Measurements from ENCODE around the gene SERGEF. TPM values are rescaled to one million over a fixed set of nuclear protein-coding genes. Genes with fewer than 3 reads are reported as not detected.

The SERGEF gene
- total RNA-seq, 2 donors from 2014 or later: 26.7 to 42.1 TPM

DNA sequence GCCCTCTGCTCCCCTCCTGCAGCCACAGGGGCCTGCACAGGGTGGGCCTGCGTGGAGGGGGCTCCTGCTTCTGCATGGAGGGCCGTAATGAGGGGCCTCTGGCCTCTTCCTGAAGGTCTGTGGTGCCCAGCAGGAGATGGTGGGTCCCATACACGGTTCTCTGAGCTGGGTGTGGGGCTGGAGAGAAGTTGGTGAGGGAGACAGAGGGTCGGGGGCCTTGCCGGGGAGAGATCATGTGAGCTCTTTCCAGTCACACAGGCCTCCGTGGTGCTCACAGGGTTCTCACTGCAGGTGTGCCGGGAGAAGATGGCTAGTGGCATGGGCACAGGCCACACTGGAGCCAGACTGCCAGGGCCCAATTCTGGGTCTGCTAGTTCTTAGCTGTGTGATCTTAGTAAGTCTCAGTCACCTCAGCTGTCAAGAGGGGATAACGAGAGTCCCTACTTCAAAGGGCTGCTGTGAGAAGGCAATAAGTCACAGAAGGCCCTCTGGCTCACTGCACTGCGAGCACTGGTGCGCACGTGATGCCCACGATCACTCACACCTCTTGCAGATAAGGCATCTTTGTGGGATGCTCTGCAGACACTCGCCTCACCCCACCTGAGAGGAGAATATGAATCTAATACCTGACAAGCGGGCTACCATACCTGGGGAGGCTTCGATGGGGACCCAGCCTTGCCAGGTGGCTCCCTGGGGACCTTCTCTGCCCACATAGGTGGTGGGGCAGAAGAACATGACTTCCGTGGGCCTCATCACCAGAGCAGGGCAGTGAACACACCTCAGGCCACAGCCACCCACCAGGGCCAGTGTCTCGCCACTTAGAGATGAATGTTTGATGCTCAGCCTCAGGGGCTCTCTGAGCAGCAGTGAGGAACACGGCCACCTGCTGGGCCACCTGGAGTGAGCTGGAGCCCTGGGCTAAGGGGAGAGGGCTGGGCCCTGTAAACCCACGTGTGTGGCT, 263.8 kb downstream of the SERGEF start:
- Histone ChIP-seq H3K36me3 (ENCODE audit: control insufficient read depth, insufficient read depth, low read length) (no peaks in the 10 kb centered on the region), H3K27me3 (ENCODE audit: control insufficient read depth, insufficient read depth, low read length, poor library complexity, severe bottlenecking) (peaks cover 3% of the 10 kb centered on the region), H3K4me3 (ENCODE audit: low read length) (no peak overlapping the region), H3K9me3 (ENCODE audit: control insufficient read depth, low read length) (no peaks in the 10 kb centered on the region), H3K9ac (ENCODE audit: extremely low read depth, low read length, poor library complexity, severe bottlenecking) (no peak overlapping the region), H3K4me1 (ENCODE audit: control insufficient read depth, insufficient read depth, low read length) (no peaks in the 10 kb centered on the region), H3K27ac (ENCODE audit: low read depth, low read length) (no peak overlapping the region)
- H3K27ac Mint-ChIP-seq: no peak overlapping the region
- H3K4me3 Mint-ChIP-seq: no peak overlapping the region
- H3K4me1 Mint-ChIP-seq: no peaks in the 10 kb centered on the region
- DNase-seq: no peak
- WGBS, 2 experiments (ENCODE audit: insufficient coverage in 1 of 2, insufficient read length in 1 of 2): 88 to 94% methylated on average over 13 to 19 of the region's 19 CpGs
- H3K36me3 Mint-ChIP-seq (ENCODE audit: low read depth): no peaks in the 10 kb centered on the region
- TF ChIP-seq, protein P1, sequence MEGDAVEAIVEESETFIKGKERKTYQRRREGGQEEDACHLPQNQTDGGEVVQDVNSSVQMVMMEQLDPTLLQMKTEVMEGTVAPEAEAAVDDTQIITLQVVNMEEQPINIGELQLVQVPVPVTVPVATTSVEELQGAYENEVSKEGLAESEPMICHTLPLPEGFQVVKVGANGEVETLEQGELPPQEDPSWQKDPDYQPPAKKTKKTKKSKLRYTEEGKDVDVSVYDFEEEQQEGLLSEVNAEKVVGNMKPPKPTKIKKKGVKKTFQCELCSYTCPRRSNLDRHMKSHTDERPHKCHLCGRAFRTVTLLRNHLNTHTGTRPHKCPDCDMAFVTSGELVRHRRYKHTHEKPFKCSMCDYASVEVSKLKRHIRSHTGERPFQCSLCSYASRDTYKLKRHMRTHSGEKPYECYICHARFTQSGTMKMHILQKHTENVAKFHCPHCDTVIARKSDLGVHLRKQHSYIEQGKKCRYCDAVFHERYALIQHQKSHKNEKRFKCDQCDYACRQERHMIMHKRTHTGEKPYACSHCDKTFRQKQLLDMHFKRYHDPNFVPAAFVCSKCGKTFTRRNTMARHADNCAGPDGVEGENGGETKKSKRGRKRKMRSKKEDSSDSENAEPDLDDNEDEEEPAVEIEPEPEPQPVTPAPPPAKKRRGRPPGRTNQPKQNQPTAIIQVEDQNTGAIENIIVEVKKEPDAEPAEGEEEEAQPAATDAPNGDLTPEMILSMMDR (conservative IDR thresholded peaks at IDR 0.05): no peak
- H3K9me3 Mint-ChIP-seq: no peaks in the 10 kb centered on the region
- H3K27me3 Mint-ChIP-seq (ENCODE audit: insufficient read depth): peaks cover 17% of the 10 kb centered on the region

DNA sequence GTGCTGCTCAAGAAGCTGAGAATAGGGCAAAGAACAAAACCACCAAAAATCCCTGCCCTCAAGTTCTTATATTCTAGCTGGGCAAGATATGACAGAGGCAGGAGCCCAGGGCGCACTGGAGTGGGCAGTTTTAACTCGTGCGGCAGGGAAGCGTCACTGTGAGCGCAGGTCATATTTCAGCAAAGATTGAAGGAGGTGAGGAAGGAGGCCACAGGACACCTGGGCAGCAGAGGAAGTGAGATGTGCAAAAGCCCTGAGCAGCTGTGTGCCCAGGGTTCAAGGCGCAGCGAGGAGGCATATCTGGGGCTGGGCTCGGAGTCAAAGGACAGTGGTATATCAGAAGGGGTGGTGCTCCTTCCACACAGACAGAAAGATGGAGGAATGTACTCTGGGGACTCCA, 264.8 kb downstream of the SERGEF start:
- Mint-ChIP-seq H3K4me1 (no peaks in the 10 kb centered on the region), H3K27me3 (ENCODE audit: insufficient read depth) (peaks cover 17% of the 10 kb centered on the region), H3K36me3 (ENCODE audit: low read depth) (no peaks in the 10 kb centered on the region), H3K4me3 (no peak overlapping the region), H3K9me3 (no peaks in the 10 kb centered on the region), H3K27ac (no peak overlapping the region)
- H3K4me1 ChIP-seq (ENCODE audit: control insufficient read depth, insufficient read depth, low read length): no peaks in the 10 kb centered on the region
- no peak overlapping the region for H3K27ac ChIP-seq (ENCODE audit: low read depth, low read length)
- H3K36me3 ChIP-seq (ENCODE audit: control insufficient read depth, insufficient read depth, low read length): no peaks in the 10 kb centered on the region
- no peaks in the 10 kb centered on the region for H3K27me3 ChIP-seq (ENCODE audit: control insufficient read depth, insufficient read depth, low read length, poor library complexity, severe bottlenecking)
- H3K9ac ChIP-seq (ENCODE audit: extremely low read depth, low read length, poor library complexity, severe bottlenecking): no peak overlapping the region
- 83 to 86% methylated on average over 8 of the region's 8 CpGs for WGBS, 2 experiments (ENCODE audit: insufficient coverage in 1 of 2, insufficient read length in 1 of 2)
- no peaks in the 10 kb centered on the region for H3K9me3 ChIP-seq (ENCODE audit: control insufficient read depth, low read length)
- no peak overlapping the region for H3K4me3 ChIP-seq (ENCODE audit: low read length)
- TF ChIP-seq, protein P1 (conservative IDR thresholded peaks at IDR 0.05): no peak
- no peak for DNase-seq

DNA sequence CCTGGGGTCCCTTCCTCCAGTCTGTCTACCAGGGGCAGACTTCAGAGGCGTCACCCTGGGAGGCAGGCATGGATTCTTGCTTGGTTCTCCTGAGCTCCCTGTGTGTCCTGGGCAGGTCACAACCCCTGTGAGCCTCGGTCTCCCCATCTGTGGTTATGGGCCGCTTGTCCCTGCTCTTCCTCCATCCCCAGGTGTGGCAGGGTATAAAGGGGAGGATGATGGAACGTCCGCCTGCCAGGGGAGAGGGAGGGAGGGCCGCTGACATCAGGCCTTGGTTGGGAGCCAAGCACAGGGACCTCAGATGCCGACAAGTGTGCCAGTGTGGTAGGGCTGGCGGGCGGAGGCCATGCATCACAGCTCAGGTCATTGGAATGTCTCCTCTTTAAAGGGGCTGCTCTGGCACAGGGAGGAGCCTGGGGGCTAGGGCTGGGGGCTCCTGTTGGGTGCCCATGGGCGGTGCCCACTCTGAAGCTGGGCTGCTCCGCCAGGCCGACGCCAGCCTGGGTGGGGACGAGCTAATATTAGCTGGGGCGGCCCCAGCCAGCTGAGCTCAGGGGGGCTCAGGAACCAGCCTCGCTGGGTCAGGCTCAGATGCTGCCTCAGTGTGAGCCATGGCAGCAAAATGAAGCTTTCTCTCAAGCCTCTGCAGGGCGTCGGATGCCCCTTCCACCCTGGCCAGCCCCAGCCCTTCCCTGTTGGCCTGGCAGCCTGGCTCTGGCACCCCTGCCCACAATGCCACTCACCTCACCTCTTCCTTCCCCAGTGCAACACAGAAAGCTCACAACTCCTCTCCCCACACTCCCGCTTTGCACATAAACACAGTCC, 265.5 kb downstream of the SERGEF start:
- H3K27ac Mint-ChIP-seq: no peak overlapping the region

More for the DNA sequence above, 265.5 kb downstream of the SERGEF start:
- Histone ChIP-seq H3K9ac (ENCODE audit: extremely low read depth, low read length, poor library complexity, severe bottlenecking) (no peak overlapping the region), H3K4me3 (ENCODE audit: low read length) (no peak overlapping the region), H3K9me3 (ENCODE audit: control insufficient read depth, low read length) (no peaks in the 10 kb centered on the region), H3K27ac (ENCODE audit: low read depth, low read length) (no peak overlapping the region), H3K4me1 (ENCODE audit: control insufficient read depth, insufficient read depth, low read length) (no peaks in the 10 kb centered on the region), H3K27me3 (ENCODE audit: control insufficient read depth, insufficient read depth, low read length, poor library complexity, severe bottlenecking) (no peaks in the 10 kb centered on the region), H3K36me3 (ENCODE audit: control insufficient read depth, insufficient read depth, low read length) (no peaks in the 10 kb centered on the region)
- TF ChIP-seq, protein P1 (conservative IDR thresholded peaks at IDR 0.05): no peak
- H3K4me3 Mint-ChIP-seq: no peak overlapping the region
- H3K9me3 Mint-ChIP-seq: no peaks in the 10 kb centered on the region
- peaks cover 17% of the 10 kb centered on the region for H3K27me3 Mint-ChIP-seq (ENCODE audit: insufficient read depth)
- no peak for DNase-seq
- H3K4me1 Mint-ChIP-seq: no peaks in the 10 kb centered on the region
- WGBS, 2 experiments (ENCODE audit: insufficient coverage in 1 of 2, insufficient read length in 1 of 2): 84 to 98% methylated on average over 11 to 19 of the region's 19 CpGs
- no peaks in the 10 kb centered on the region for H3K36me3 Mint-ChIP-seq (ENCODE audit: low read depth)
